ENCODE measurements around the gene SCN9A.

SCN9A gene

GRCh38 chr2:166404831-166405568 is 29.3 kb upstream of the SCN9A start:
- Mint-ChIP-seq H3K9me3 (no peaks in the 10 kb centered on the region), H3K27me3 (ENCODE audit: low read depth, poor library complexity) (no peaks in the 10 kb centered on the region), H3K4me1 (no peaks in the 10 kb centered on the region), H3K4me3 (no peak overlapping the region), H3K27ac (no peak overlapping the region), H3K36me3 (ENCODE audit: low read depth) (no peaks in the 10 kb centered on the region)
- no peak for DNase-seq
- no peak for TF ChIP-seq CTCF (IDR thresholded peaks at IDR 0.05)

GRCh38 chr2:166394245-166394644 is 18.5 kb upstream of the SCN9A start:
- Mint-ChIP-seq H3K4me1 (no peaks in the 10 kb centered on the region), H3K9me3 (no peaks in the 10 kb centered on the region)

DNA sequence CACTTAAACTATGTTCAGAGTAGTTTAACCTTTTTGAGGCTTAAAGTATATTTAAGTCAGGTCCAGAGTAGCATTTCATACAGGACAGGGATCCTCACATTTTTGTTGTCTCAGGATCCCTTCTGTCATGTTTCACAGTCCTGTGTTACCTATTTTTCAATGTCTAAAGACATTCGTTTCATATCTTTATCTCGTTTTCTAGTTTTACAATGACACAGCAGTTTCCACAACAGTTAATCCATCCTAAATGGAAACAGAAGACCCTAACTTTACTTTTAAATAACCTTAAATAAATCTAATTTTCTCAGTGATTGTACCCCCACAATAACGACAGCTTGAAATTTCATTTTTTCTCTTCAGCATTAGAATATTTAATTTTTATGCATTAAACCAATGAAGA is 17.3 kb upstream of the SCN9A start:
- Mint-ChIP-seq H3K27me3 (ENCODE audit: low read depth, poor library complexity) (peaks cover 2% of the 10 kb centered on the region), H3K4me1 (no peaks in the 10 kb centered on the region), H3K36me3 (ENCODE audit: low read depth) (no peaks in the 10 kb centered on the region), H3K9me3 (no peaks in the 10 kb centered on the region), H3K27ac (no peak overlapping the region), H3K4me3 (no peak overlapping the region)
- no peak for TF ChIP-seq CTCF (IDR thresholded peaks at IDR 0.05)
- DNase-seq = no peak

More at GRCh38 chr2:166394245-166394644, 18.5 kb upstream of the SCN9A start:
- no peaks in the 10 kb centered on the region for H3K36me3 Mint-ChIP-seq (ENCODE audit: low read depth)
- DNase-seq = no peak
- TF ChIP-seq CTCF (IDR thresholded peaks at IDR 0.05) = no peak
- H3K4me3 Mint-ChIP-seq = no peak overlapping the region
- no peak overlapping the region for H3K27ac Mint-ChIP-seq
- peaks cover 2% of the 10 kb centered on the region for H3K27me3 Mint-ChIP-seq (ENCODE audit: low read depth, poor library complexity)

- no peak overlapping the region for H3K27ac Mint-ChIP-seq
- no peaks in the 10 kb centered on the region for H3K27me3 Mint-ChIP-seq (ENCODE audit: low read depth, poor library complexity)
- no peaks in the 10 kb centered on the region for H3K4me1 Mint-ChIP-seq
- H3K9me3 Mint-ChIP-seq = no peaks in the 10 kb centered on the region
- no peaks in the 10 kb centered on the region for H3K36me3 Mint-ChIP-seq (ENCODE audit: low read depth)
- TF ChIP-seq CTCF (IDR thresholded peaks at IDR 0.05) = no peak
- no peak overlapping the region for H3K4me3 Mint-ChIP-seq
- DNase-seq = no peak
These were observed 12.8 kb upstream of the SCN9A start for GRCh38 chr2:166388481-166389070.

GRCh38 chr2:166385313-166385712 is 9.6 kb upstream of the SCN9A start:
- TF ChIP-seq CTCF (IDR thresholded peaks at IDR 0.05) = no peak
- Mint-ChIP-seq H3K27ac (no peak overlapping the region), H3K36me3 (ENCODE audit: low read depth) (no peaks in the 10 kb centered on the region), H3K4me1 (no peaks in the 10 kb centered on the region), H3K4me3 (no peak overlapping the region), H3K9me3 (no peaks in the 10 kb centered on the region), H3K27me3 (ENCODE audit: low read depth, poor library complexity) (no peaks in the 10 kb centered on the region)
- no peak for DNase-seq

DNA sequence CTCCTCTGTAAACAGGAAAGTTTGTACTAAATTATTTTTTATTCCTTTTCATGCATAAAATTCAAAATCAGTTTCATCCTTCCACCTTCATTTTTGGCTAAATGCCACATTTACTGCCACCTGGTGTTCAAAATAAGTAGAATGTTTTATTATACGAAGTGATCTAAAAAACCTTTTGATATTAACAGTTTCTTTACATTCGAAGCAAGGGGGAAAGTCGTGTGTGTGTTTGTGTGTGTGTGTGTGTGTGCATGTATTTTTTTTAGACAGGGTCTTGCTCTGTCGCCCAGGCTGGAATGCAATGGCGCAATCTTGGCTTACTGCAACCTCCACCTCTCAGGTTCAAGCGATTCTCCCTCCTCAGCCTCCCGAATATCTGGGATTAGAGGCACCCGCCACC is 9.0 kb upstream of the SCN9A start:
- peak; percentile 41 for TF ChIP-seq CTCF (IDR thresholded peaks at IDR 0.05)
- no peak overlapping the region for H3K27ac Mint-ChIP-seq
- H3K4me3 Mint-ChIP-seq = no peak overlapping the region
- no peaks in the 10 kb centered on the region for H3K4me1 Mint-ChIP-seq
- H3K36me3 Mint-ChIP-seq (ENCODE audit: low read depth) = no peaks in the 10 kb centered on the region
- no peak for DNase-seq
- no peaks in the 10 kb centered on the region for H3K27me3 Mint-ChIP-seq (ENCODE audit: low read depth, poor library complexity)
- H3K9me3 Mint-ChIP-seq = no peaks in the 10 kb centered on the region
